ENCODE results near the gene TLE2. TPM values are rescaled to one million over a fixed set of nuclear protein-coding genes. Genes with fewer than 3 reads are reported as not detected.
"Not testable (repeated sequence)": the region's sequence is repeated elsewhere in the genome, so short reads cannot be mapped to it uniquely, and the experiment has no call there.

TLE2 gene
- total RNA-seq, 2 experiments from 2014 or later, result 0.47 to 1.0 TPM

GRCh38 chr19:3008994-3009393 is 20.1 kb downstream of the TLE2 start:
- CTCF ChIA-PET, result no interaction called here
- ATAC-seq (no peak), DNase-seq (no peak)
- H3K36me3 Mint-ChIP-seq, result no peaks in the 10 kb centered on the region
- H3K4me1 Mint-ChIP-seq, result peaks cover 3% of the 10 kb centered on the region
- no peak overlapping the region for H3K27ac Mint-ChIP-seq
- no peak overlapping the region for H3K4me3 Mint-ChIP-seq
- no peaks in the 10 kb centered on the region for H3K9me3 Mint-ChIP-seq (ENCODE audit: low read depth)
- no peaks in the 10 kb centered on the region for H3K27me3 Mint-ChIP-seq

DNA sequence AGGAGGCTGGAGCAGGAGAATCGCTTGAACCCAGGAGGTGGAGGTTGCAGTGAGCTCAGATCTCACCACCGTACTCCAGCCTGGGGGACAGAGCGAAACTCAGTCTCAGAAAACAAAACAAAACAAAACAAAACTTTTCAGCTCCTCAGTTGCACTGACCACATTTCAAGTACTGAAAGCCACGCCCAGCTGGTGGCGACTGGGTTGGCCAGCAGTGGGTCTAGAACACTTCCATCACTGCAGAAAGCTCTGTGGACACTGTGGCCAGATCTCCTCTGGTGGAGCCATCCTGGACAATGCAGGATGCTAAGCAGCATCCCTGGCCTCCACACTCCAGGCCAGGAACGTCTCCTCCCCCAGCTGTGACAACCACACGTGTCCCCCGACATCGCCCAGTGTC is 21.1 kb downstream of the TLE2 start:
- CTCF ChIA-PET, result interaction anchor here (0.6 kb wide), 1 partner anchor 330 kb away, joined by 3 read pairs; no protein-coding TSS in a partner anchor
- no peak overlapping the region for H3K27ac Mint-ChIP-seq
- no peak for DNase-seq

DNA sequence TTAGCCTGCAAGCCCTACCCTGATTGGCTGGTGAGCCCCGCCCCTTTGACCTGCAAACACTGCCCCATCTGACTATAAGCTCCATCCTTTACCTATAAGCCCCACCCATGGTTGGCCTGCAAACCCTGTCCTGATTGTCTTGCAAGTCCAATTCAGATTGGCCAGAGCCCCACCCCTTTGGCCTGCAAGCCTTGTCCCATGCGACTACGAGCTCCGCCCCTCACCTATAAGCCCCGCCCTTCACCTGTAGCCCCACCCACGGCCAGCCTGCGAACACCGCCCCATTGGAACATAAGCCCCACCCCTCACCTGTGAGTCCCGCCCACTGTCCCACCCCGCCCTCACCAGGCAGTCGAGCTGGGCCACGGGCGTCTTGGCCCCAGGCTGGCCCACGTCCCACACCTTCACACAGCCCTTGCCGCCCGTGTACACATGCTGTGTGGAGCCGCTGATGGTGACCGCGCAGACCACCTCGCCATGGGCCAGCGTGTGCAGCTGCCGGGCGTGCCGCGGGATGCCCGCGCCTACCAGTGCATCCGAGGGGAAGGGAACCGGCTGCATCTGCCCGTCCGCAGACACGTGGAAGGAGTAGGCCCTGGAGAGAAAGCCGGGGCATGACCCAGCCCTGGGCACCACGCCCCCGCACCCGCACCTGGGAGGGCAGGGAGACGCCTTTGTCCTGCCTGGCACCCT is 22.9 kb downstream of the TLE2 start:
- H3K9me3 Mint-ChIP-seq (ENCODE audit: low read depth), result no peaks in the 10 kb centered on the region
- H3K36me3 Mint-ChIP-seq, result no peaks in the 10 kb centered on the region
- peaks cover 3% of the 10 kb centered on the region for H3K4me1 Mint-ChIP-seq
- CTCF ChIA-PET, result no interaction called here
- ATAC-seq (no peak), DNase-seq (no peak)
- no peak overlapping the region for H3K4me3 Mint-ChIP-seq
- no peak overlapping the region for H3K27ac Mint-ChIP-seq
- H3K27me3 Mint-ChIP-seq, result no peaks in the 10 kb centered on the region

More for the DNA sequence above, 21.1 kb downstream of the TLE2 start:
- H3K36me3 Mint-ChIP-seq, result no peaks in the 10 kb centered on the region
- no peaks in the 10 kb centered on the region for H3K27me3 Mint-ChIP-seq
- peaks cover 3% of the 10 kb centered on the region for H3K4me1 Mint-ChIP-seq
- H3K9me3 Mint-ChIP-seq (ENCODE audit: low read depth), result no peaks in the 10 kb centered on the region
- no peak for ATAC-seq
- no peak overlapping the region for H3K4me3 Mint-ChIP-seq

DNA sequence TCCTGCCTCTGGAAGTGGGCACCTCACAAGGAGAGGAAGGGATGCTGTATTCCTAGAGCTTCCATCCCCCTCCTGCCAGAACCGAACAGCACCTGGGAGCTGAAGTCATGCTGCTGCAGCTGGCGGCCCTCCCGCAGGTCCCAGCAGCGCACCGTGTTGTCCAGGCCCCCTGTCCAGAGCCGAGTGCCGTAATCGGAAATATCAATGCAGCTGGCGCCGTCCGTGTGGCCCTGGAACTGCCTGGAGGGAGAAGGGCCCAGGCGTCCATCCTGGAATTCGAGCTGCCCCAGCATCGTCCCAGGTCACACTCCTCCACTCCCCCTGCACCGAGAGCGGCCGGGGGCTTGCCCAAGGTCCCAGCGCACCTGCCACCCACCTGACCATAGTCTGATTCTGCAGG is 23.7 kb downstream of the TLE2 start:
- Mint-ChIP-seq H3K4me3 (no peak overlapping the region), H3K4me1 (peaks cover 3% of the 10 kb centered on the region), H3K9me3 (ENCODE audit: low read depth) (no peaks in the 10 kb centered on the region), H3K27ac (no peak overlapping the region), H3K27me3 (no peaks in the 10 kb centered on the region), H3K36me3 (no peaks in the 10 kb centered on the region)
- DNase-seq, result no peak
- ATAC-seq, result no peak
- CTCF ChIA-PET, result no interaction called here

GRCh38 chr19:3004522-3004921 is 24.6 kb downstream of the TLE2 start:
- peaks cover 3% of the 10 kb centered on the region for H3K4me1 Mint-ChIP-seq
- no peak overlapping the region for H3K4me3 Mint-ChIP-seq
- DNase-seq (no peak), ATAC-seq (no peak)
- H3K36me3 Mint-ChIP-seq, result no peaks in the 10 kb centered on the region
- CTCF ChIA-PET, result interaction anchor here (0.7 to 1.1 kb wide), 3 partner anchors 26 to 104 kb away, joined by 3 to 6 read pairs (median 3); no protein-coding TSS in a partner anchor
- no peaks in the 10 kb centered on the region for H3K9me3 Mint-ChIP-seq (ENCODE audit: low read depth)
- H3K27me3 Mint-ChIP-seq, result no peaks in the 10 kb centered on the region
- H3K27ac Mint-ChIP-seq, result no peak overlapping the region

- CTCF ChIA-PET, result no interaction called here
- Mint-ChIP-seq H3K36me3 (no peaks in the 10 kb centered on the region), H3K27me3 (no peaks in the 10 kb centered on the region), H3K27ac (no peak overlapping the region), H3K4me3 (no peak overlapping the region), H3K4me1 (peaks cover 2% of the 10 kb centered on the region), H3K9me3 (ENCODE audit: low read depth) (no peaks in the 10 kb centered on the region)
- no peak for DNase-seq
- ATAC-seq, result no peak
Measured at GRCh38 chr19:3003046-3003445, 26.0 kb downstream of the TLE2 start.

- H3K36me3 Mint-ChIP-seq, result no peaks in the 10 kb centered on the region
- H3K27ac Mint-ChIP-seq, result no peak overlapping the region
- no peaks in the 10 kb centered on the region for H3K4me1 Mint-ChIP-seq
- H3K9me3 Mint-ChIP-seq (ENCODE audit: low read depth), result no peaks in the 10 kb centered on the region
- CTCF ChIA-PET, result interaction anchor here (0.7 to 1.2 kb wide), 3 partner anchors 102 to 125 kb away, joined by 3 to 4 read pairs (median 3); no protein-coding TSS in a partner anchor
- no peak for DNase-seq
- no peak overlapping the region for H3K4me3 Mint-ChIP-seq
- no peak for ATAC-seq
- no peaks in the 10 kb centered on the region for H3K27me3 Mint-ChIP-seq
Measured at GRCh38 chr19:3001235-3001800, 27.8 kb downstream of the TLE2 start.

- no peak for ATAC-seq
- CTCF ChIA-PET, result no interaction called here
- no peak for DNase-seq
Measured at GRCh38 chr19:2998642-2999041, 30.4 kb downstream of the TLE2 start.

GRCh38 chr19:2997720-2998119 is 31.4 kb downstream of the TLE2 start:
- CTCF ChIA-PET, result no interaction called here
- Mint-ChIP-seq H3K4me3 (no peak overlapping the region), H3K36me3 (no peaks in the 10 kb centered on the region), H3K27me3 (no peaks in the 10 kb centered on the region), H3K9me3 (ENCODE audit: low read depth) (no peaks in the 10 kb centered on the region), H3K27ac (no peak overlapping the region), H3K4me1 (no peaks in the 10 kb centered on the region)
- ATAC-seq (no peak), DNase-seq (no peak)

More at GRCh38 chr19:2998642-2999041, 30.4 kb downstream of the TLE2 start:
- H3K9me3 Mint-ChIP-seq (ENCODE audit: low read depth), result no peaks in the 10 kb centered on the region
- H3K4me1 Mint-ChIP-seq, result no peaks in the 10 kb centered on the region
- H3K4me3 Mint-ChIP-seq, result no peak overlapping the region
- H3K27ac Mint-ChIP-seq, result no peak overlapping the region
- H3K36me3 Mint-ChIP-seq, result no peaks in the 10 kb centered on the region
- no peaks in the 10 kb centered on the region for H3K27me3 Mint-ChIP-seq

GRCh38 chr19:2994588-2995131 is 34.4 kb downstream of the TLE2 start:
- CTCF ChIA-PET, result no interaction called here
- no peaks in the 10 kb centered on the region for H3K4me1 Mint-ChIP-seq
- DNase-seq (no peak), ATAC-seq (no peak)
- no peaks in the 10 kb centered on the region for H3K9me3 Mint-ChIP-seq (ENCODE audit: low read depth)
- H3K27me3 Mint-ChIP-seq, result no peaks in the 10 kb centered on the region
- no peak overlapping the region for H3K4me3 Mint-ChIP-seq
- no peak overlapping the region for H3K27ac Mint-ChIP-seq
- no peaks in the 10 kb centered on the region for H3K36me3 Mint-ChIP-seq

GRCh38 chr19:2993579-2993978 is 35.5 kb downstream of the TLE2 start:
- no peaks in the 10 kb centered on the region for H3K27me3 Mint-ChIP-seq
- DNase-seq, result no peak
- H3K9me3 Mint-ChIP-seq (ENCODE audit: low read depth), result no peaks in the 10 kb centered on the region
- H3K27ac Mint-ChIP-seq, result no peak overlapping the region
- CTCF ChIA-PET, result interaction anchor here (0.7 kb wide), 1 partner anchor 111 kb away, joined by 3 read pairs; no protein-coding TSS in a partner anchor
- H3K4me3 Mint-ChIP-seq, result no peak overlapping the region
- no peaks in the 10 kb centered on the region for H3K36me3 Mint-ChIP-seq
- no peaks in the 10 kb centered on the region for H3K4me1 Mint-ChIP-seq
- ATAC-seq, result no peak

DNA sequence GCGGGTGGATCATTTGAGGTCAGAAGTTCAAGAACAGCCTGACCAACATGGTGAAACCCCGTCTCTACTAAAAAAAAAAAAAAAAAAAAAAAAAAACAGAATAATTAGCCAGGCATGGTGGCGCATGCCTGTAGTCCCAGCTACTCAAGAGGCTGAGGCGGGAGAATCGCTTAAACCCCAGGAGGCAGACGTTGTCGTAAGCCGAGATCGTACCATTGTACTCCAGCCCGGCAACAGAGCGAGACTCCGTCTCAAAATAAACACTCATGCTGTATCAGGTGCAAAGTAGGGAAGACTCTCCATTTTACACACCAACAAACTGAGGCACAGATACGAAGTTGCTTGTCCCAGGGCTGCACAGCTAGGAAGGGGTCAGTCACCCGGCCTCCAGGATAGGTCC is 36.1 kb downstream of the TLE2 start:
- CTCF ChIA-PET, result interaction anchor here (0.6 to 0.7 kb wide), 2 partner anchors 28 to 111 kb away, joined by 3 read pairs; no protein-coding TSS in a partner anchor
- H3K36me3 Mint-ChIP-seq, result no peaks in the 10 kb centered on the region
- H3K4me1 Mint-ChIP-seq, result no peaks in the 10 kb centered on the region
- ATAC-seq (no peak), DNase-seq (no peak)
- H3K4me3 Mint-ChIP-seq, result no peak overlapping the region
- no peaks in the 10 kb centered on the region for H3K27me3 Mint-ChIP-seq
- H3K27ac Mint-ChIP-seq, result no peak overlapping the region
- no peaks in the 10 kb centered on the region for H3K9me3 Mint-ChIP-seq (ENCODE audit: low read depth)

- CTCF ChIA-PET, result interaction anchor here (0.6 kb wide), 1 partner anchor 28 kb away, joined by 3 read pairs; no protein-coding TSS in a partner anchor
- DNase-seq; H3K27me3 Mint-ChIP-seq; H3K36me3 Mint-ChIP-seq; H3K4me3 Mint-ChIP-seq; H3K27ac Mint-ChIP-seq; ATAC-seq; H3K4me1 Mint-ChIP-seq; H3K9me3 Mint-ChIP-seq (ENCODE audit: low read depth): not testable (repeated sequence)
Measured at GRCh38 chr19:2992333-2992732, 36.7 kb downstream of the TLE2 start.

Data from activated CD8-positive, alpha-beta memory T cell treated with anti-CD3 and anti-CD28 coated beads, Interleukin-2, amount 10 ng/mL, durations not matched to agents 7 days and 5 days (primary cell).